Mesodermal cell (in vitro differentiated cells): ENCODE results near the gene SRGAP2C.
"Not testable (repeated sequence)": the region's sequence is repeated elsewhere in the genome, so short reads cannot be mapped to it uniquely, and the experiment has no call there.

Experiments
- H3K27ac ChIP-seq: 2 replicates; pipeline ENCODE4 v1.7.0; 2013; ENCODE audit warnings: mild to moderate bottlenecking, low read depth, low read length, moderate library complexity; ENCODE audit not compliant: severe bottlenecking
- H3K36me3 ChIP-seq: 2 replicates; pipeline ENCODE4 v1.7.1; 2013; ENCODE audit warnings: mild to moderate bottlenecking, low read length, moderate library complexity; ENCODE audit not compliant: control insufficient read depth, insufficient read depth
- H3K4me1 ChIP-seq: one replicate; pipeline ENCODE4 v1.7.1; 2013; ENCODE audit warnings: mild to moderate bottlenecking, low read length; ENCODE audit not compliant: insufficient read depth, control insufficient read depth, poor library complexity, severe bottlenecking
- H3K4me3 ChIP-seq: 2 replicates; pipeline ENCODE4 v1.7.0; 2013; ENCODE audit warnings: low read length, control low read depth, mild to moderate bottlenecking; ENCODE audit not compliant: insufficient read depth, poor library complexity, severe bottlenecking; ENCODE audit errors: extremely low read depth
- H3K9me3 ChIP-seq: 2 replicates; pipeline ENCODE4 v1.7.1; 2013; ENCODE audit warnings: mild to moderate bottlenecking, low read length, moderate library complexity; ENCODE audit not compliant: control insufficient read depth
- WGBS, 2 experiments: methylation state at CpG; one replicate each; pipeline ENCODE4 v1.1.5; 2013; ENCODE audit warnings: missing lambda C conversion rate in 2 of 2; ENCODE audit not compliant: insufficient coverage in 2 of 2; 5-methylcytosine and 5-hydroxymethylcytosine counted together

The SRGAP2C gene

DNA sequence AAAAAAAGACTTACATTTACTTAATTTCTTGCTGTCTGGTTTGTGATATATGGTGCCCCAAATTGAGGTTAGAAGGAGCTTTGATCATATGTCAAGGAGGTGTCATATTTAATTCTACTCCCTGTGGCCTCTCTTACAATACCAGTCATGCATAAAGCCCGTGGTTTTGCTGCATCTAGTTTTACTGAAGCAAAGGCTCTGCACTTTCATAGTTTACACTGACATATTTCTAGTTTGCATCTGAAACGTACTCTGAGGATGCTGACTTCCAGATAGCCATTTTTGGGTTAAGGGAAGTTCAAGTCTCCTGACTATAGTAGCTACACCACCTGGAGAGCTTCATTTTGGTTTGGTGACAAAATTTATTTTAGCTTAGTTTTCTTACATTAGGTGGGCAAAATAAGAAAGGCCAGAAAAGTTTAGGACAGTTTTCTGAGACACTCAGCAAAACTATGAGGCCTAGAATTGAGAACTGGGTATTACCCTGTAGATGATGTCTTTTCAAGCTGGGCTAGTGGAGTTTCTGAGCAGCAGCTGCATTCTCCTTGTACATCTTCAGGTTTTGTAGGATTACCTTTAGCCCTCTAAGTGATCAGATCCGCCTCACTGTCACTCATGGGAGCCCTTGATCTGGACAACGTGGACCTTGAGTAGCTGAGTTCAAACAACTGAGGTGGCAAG is 47.8 kb downstream of the SRGAP2C start:
- no CpG with 5 or more reads among the region's 4 CpGs for WGBS, 2 experiments
- H3K27ac ChIP-seq, H3K9me3 ChIP-seq, H3K4me3 ChIP-seq, H3K4me1 ChIP-seq, H3K36me3 ChIP-seq: not testable (repeated sequence)

DNA sequence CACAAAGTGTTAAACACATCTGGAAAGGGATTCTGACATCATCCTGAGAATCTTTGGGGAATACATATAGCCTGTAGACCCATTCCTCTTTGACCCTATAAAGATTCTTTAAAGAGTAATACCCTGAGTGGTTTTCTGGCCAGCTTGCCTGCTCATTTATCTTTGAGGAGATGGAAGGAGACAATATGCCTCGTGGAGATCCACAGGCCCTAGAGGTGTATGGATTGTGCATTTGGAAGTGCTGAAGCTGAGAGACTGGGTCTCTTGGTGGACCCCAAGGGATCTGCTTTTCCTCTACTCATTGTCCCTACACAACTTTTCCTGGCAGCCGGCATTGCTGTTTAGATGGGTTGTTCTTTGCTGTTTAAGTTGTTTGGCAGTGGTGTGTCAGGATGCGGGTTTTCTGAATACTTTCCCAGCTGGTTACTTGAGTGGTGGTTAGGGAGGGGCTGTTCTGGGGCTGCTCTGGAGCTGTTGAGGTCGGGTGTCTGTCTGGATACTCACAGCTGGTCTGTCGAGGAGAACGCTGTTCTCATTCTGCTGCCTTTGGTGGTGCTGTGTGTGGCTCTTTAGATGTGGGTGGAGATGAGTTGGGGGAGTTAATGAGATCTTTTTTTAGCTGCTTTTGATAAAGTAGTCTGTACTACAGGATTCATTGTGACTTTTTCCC is 49.5 kb downstream of the SRGAP2C start:
- H3K4me3 ChIP-seq, H3K4me1 ChIP-seq, H3K36me3 ChIP-seq, H3K27ac ChIP-seq, H3K9me3 ChIP-seq: not testable (repeated sequence)
- no CpG with 5 or more reads among the region's 6 CpGs for WGBS, 2 experiments

DNA sequence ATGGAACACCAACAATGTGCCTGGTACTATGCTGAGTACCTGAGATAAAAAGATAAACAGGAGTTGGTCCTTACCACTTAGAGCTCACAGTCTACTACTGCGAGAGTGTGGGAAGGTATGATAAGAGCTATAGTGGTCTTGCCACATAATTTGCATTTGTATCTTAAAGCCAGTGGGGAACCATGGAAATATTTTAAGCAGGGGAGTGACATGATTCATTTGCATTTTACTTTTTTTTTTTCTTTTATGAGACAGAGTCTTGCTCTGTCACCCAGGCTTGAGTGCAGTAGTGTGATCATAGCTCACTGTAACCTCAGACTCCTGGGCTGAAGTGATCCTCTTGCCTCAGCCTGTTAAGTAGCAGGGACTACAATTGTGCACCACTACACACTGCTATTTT is 53.6 kb downstream of the SRGAP2C start:
- H3K4me1 ChIP-seq, H3K27ac ChIP-seq, H3K36me3 ChIP-seq, H3K4me3 ChIP-seq, H3K9me3 ChIP-seq: not testable (repeated sequence)
- no CpG with 5 or more reads among the region's 1 CpG for WGBS, 2 experiments

DNA sequence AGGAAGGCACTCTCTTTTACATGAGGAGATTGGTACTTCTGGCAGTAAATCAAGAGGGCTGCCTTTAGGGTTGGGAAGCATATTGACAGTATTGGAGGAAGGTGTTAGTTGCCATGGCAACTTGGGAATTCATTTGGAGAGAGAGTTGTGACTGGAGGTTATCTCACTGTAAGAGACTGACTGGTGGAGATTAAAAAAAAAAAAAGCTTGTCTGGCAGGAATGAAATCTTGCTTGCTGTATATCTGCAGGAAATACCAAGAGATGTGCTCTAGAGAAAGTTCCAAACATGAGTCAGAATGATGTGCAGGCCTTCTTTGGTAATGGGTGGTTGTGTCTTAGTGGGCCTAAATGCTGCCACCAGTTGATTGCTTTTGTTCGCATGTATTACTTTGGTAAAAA is 59.1 kb downstream of the SRGAP2C start:
- not testable (repeated sequence) for H3K4me3 ChIP-seq, H3K9me3 ChIP-seq, H3K4me1 ChIP-seq, H3K27ac ChIP-seq, H3K36me3 ChIP-seq
- no CpG with 5 or more reads among the region's 1 CpG for WGBS, 2 experiments

DNA sequence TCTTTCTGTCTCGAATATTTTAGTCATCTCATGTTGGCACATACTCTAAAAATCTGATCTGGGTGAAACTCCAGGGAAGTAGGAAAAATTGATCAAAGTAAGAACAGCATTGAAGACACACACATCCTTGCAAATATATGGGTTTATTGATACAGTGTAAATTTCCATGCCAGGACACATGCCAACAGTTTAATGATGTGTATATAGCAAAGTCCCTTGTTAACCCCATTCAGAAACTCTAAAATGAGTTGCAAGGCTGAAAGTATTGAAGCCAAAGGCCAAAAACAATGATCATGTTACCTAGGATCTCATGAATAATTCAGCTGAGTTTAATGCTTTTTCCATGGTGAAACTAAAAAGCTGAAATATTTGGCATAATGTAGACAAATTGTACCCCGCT is 61.6 kb downstream of the SRGAP2C start:
- not testable (repeated sequence) for H3K4me1 ChIP-seq, H3K9me3 ChIP-seq, H3K4me3 ChIP-seq, H3K27ac ChIP-seq, H3K36me3 ChIP-seq
- WGBS, 2 experiments: no CpG with 5 or more reads among the region's 2 CpGs

DNA sequence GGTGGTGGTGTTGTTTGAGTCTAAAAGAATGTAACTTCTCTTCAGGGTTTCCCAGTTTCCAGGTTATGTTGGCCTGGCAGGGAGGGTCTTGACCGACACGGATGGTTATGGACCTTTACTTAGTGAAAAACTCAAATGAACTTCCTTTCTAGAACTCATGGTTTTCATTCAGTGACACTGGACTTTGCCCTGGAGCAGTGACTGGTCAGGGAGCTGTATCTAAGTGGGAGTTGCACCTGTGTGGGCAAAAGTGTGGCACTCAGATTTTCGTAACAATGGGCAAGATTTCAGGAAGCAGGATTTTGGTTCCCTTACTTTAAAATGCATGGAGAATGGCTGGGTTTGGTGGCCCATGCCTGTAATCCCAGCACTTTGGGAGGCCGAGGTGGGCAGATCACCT is 67.9 kb downstream of the SRGAP2C start:
- H3K9me3 ChIP-seq, H3K4me3 ChIP-seq, H3K27ac ChIP-seq, H3K36me3 ChIP-seq, H3K4me1 ChIP-seq: not testable (repeated sequence)
- WGBS, 2 experiments: no CpG with 5 or more reads among the region's 4 CpGs

DNA sequence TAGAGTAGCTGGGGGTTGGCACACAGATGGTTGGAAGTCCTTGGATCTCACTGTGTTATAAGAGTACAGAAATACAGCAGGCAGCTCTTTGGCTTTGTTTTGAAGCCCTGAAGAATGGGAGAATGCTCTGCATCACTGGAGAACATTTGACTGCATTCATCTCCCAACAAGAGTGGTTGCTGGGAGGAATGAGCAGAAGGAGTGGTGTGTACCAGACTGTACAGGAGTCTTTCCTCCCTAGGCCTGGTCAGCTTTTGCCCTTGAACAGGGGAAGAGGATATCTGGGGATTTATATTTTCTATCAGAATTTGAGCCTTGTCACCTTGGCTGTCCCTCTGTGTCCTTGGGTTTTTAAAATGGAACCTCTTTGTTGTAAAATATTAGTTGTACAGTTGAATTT is 69.8 kb downstream of the SRGAP2C start:
- H3K4me3 ChIP-seq, H3K9me3 ChIP-seq, H3K4me1 ChIP-seq, H3K27ac ChIP-seq, H3K36me3 ChIP-seq: not testable (repeated sequence)

DNA sequence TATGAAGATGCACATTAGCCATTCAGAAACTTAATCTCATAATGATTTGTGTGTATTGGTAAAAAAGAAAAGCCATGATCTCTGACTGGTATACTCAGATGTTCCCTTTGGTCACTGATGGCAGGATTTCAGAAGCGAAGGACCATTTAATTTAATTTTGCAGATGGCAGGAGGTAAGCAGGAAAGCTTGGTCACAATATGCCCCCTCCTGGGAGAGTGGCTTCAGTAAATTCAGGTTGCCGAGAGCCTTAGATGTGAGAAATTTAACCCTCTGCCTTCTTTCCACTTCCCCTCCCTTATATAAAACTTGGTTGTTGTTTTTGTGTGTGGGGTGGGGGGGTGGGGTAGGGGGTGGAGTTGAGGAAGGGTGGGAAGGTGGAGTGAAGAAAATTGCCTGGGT is 72.9 kb downstream of the SRGAP2C start:
- H3K4me3 ChIP-seq, H3K9me3 ChIP-seq, H3K27ac ChIP-seq, H3K4me1 ChIP-seq, H3K36me3 ChIP-seq: not testable (repeated sequence)
- no CpG with 5 or more reads among the region's 2 CpGs for WGBS, 2 experiments

DNA sequence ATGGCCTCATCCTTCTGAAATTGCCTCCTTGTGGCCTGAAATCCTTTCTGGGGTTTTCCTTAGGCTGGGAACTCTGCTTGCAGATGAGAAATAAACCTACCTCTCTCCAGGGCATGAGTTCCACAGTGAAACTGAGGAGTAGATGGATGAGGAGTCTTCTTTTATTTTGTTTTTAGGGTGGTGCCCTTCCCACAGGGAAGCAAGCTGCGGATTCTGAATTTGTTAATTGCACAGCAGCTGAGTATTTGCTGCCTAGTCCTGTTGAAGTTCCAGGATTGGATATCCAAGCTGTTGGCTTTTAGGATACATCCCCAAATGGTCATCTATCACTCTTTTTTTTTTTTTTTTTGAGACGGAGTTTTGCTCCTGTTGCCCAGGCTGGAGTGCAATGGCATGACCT is 73.4 kb downstream of the SRGAP2C start:
- not testable (repeated sequence) for H3K36me3 ChIP-seq, H3K9me3 ChIP-seq, H3K27ac ChIP-seq, H3K4me1 ChIP-seq, H3K4me3 ChIP-seq
- no CpG with 5 or more reads among the region's 2 CpGs for WGBS, 2 experiments

DNA sequence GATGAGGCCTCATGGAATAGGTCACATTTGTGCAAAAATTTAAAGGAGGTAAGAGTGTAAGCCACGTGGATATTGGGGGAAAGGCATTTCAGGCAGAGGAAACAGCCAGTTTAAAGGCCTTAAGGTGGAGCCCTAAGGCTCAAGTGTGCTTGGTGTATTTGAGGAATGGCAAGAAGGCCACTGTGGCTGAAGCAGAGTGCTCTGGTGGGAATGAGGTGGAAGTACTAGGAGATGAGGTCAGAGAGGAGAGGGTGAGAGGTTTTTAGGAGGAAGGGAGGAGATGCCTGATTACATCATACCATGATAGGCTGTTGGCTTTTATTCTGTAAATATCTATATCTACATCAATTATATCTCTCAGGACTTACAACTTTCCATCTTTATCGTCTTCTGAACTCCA is 75.4 kb downstream of the SRGAP2C start:
- 33% methylated on average over 1 of the region's 2 CpGs; no CpG with 5 or more reads in 1 of the 2 experiments for WGBS, 2 experiments
- H3K4me3 ChIP-seq, H3K9me3 ChIP-seq, H3K4me1 ChIP-seq, H3K36me3 ChIP-seq, H3K27ac ChIP-seq: not testable (repeated sequence)

DNA sequence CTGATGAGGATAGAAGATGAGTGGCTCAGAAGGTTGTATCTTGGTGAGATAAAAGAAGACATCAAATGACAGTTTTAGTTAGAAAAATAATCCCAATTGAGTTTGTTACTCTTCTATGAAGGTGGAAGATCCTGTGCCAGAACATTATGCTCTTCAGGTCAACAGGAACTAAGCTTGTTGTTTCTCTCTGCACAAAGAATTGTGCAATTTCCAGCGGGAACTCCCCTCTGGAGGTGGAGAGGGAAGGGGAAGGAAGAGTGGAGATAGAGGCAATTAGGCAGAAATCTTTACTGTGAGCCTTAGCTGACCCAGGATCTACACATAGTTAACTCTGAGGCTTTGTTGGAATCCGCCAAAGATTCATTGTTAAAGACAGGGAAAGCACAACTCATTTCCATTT is 77.4 kb downstream of the SRGAP2C start:
- not testable (repeated sequence) for H3K27ac ChIP-seq, H3K36me3 ChIP-seq, H3K4me3 ChIP-seq, H3K9me3 ChIP-seq, H3K4me1 ChIP-seq
- WGBS, 2 experiments: no CpG with 5 or more reads among the region's 2 CpGs
